Measurements from ENCODE around the gene POU4F1. TPM values are rescaled to one million over a fixed set of nuclear protein-coding genes. Genes with fewer than 3 reads are reported as not detected.

The POU4F1 gene
- total RNA-seq, 4 donors from 2014 or later, result not detected

DNA sequence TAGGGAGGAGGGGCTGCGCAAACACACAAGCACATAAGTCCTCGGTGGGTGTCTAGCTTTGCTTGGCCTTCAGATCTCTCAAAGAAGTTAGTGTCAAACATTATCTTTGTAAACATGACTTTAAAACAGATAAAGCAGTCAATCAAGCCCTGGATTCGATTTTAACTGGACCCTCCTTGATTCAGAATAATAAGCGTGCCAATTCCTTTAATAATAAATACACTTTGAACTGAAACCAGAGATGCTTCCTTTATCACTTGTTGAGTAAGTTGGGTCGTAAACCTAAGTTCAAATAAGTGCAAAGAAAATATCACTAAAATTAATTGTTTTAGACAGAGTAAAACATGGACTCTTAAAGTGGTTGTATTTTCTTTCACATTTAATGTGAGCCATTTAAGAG, 30.9 kb downstream of the POU4F1 start:
- Histone ChIP-seq H3K9me3 (no peaks in the 10 kb centered on the region), H3K27me3 (no peaks in the 10 kb centered on the region), H3K4me1 (no peaks in the 10 kb centered on the region), H3K36me3 (no peaks in the 10 kb centered on the region), H3K4me3 (no peak overlapping the region), H3K27ac (no peak overlapping the region)
- no peak for DNase-seq (ENCODE audit: low spot score in 2 of 2)
- WGBS, 2 donors, result 75 to 77% methylated on average over 5 of the region's 5 CpGs
- TF ChIP-seq, protein P1, sequence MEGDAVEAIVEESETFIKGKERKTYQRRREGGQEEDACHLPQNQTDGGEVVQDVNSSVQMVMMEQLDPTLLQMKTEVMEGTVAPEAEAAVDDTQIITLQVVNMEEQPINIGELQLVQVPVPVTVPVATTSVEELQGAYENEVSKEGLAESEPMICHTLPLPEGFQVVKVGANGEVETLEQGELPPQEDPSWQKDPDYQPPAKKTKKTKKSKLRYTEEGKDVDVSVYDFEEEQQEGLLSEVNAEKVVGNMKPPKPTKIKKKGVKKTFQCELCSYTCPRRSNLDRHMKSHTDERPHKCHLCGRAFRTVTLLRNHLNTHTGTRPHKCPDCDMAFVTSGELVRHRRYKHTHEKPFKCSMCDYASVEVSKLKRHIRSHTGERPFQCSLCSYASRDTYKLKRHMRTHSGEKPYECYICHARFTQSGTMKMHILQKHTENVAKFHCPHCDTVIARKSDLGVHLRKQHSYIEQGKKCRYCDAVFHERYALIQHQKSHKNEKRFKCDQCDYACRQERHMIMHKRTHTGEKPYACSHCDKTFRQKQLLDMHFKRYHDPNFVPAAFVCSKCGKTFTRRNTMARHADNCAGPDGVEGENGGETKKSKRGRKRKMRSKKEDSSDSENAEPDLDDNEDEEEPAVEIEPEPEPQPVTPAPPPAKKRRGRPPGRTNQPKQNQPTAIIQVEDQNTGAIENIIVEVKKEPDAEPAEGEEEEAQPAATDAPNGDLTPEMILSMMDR (IDR thresholded peaks at IDR 0.05), result no peak
- TF ChIP-seq EP300 (IDR thresholded peaks at IDR 0.05) (no peak), POLR2A (IDR thresholded peaks at IDR 0.05) (no peak)

DNA sequence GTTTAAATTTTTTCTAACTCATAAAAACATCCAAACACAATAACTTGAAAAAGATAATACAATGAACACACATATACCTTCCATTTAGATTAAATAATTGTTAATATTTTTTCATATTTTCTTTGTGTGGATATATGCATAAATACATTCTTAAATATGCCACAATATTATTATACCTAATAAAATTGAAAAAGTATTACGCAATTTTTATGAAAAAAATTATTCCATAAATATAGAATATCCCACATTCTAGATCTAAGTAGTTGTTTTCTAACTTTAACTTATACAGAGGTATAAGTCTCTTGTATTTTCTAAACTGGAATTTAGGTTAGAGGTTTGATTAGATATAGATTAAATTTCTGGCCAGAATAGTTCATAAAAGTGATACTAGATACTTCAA, 34.3 kb downstream of the POU4F1 start:
- 92 to 100% methylated on average over 1 of the region's 1 CpG for whole genome bisulfite sequencing, 2 donors
- no peak overlapping the region for H3K4me3 ChIP-seq
- TF ChIP-seq POLR2A (IDR thresholded peaks at IDR 0.05) (no peak), EP300 (IDR thresholded peaks at IDR 0.05) (no peak)
- TF ChIP-seq, protein P1 (IDR thresholded peaks at IDR 0.05), result no peak
- no peaks in the 10 kb centered on the region for H3K27me3 ChIP-seq
- H3K4me1 ChIP-seq, result no peaks in the 10 kb centered on the region
- no peaks in the 10 kb centered on the region for H3K9me3 ChIP-seq
- H3K36me3 ChIP-seq, result no peaks in the 10 kb centered on the region
- no peak for DNase-seq (ENCODE audit: low spot score in 2 of 2)
- no peak overlapping the region for H3K27ac ChIP-seq

DNA sequence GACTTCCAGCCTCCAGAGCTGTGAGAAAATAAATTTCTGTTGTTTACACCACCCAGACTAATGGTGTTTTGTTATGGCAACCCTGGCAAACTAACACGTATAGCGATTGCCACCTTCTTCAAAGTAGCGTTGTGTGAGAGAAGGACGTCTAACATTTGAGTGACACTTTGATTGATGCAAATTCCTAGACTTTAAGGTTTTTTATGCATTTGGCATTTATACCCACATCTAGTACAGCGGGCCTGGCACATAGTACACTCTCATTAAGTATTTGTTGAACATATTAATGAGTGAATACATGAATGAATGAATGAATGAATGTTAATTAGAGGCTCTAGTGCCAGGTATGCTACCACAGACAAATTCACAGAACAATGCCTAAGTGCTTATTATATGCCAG, 36.7 kb downstream of the POU4F1 start:
- Histone ChIP-seq H3K27ac (no peak overlapping the region), H3K27me3 (no peaks in the 10 kb centered on the region), H3K36me3 (no peaks in the 10 kb centered on the region), H3K4me1 (no peaks in the 10 kb centered on the region), H3K9me3 (no peaks in the 10 kb centered on the region), H3K4me3 (no peak overlapping the region)
- TF ChIP-seq EP300 (IDR thresholded peaks at IDR 0.05), result no peak
- TF ChIP-seq, protein P1 (IDR thresholded peaks at IDR 0.05), result no peak
- no peak for TF ChIP-seq POLR2A (IDR thresholded peaks at IDR 0.05)
- WGBS, 2 donors, result 80 to 83% methylated on average over 5 of the region's 5 CpGs
- no peak for DNase-seq (ENCODE audit: low spot score in 2 of 2)

DNA sequence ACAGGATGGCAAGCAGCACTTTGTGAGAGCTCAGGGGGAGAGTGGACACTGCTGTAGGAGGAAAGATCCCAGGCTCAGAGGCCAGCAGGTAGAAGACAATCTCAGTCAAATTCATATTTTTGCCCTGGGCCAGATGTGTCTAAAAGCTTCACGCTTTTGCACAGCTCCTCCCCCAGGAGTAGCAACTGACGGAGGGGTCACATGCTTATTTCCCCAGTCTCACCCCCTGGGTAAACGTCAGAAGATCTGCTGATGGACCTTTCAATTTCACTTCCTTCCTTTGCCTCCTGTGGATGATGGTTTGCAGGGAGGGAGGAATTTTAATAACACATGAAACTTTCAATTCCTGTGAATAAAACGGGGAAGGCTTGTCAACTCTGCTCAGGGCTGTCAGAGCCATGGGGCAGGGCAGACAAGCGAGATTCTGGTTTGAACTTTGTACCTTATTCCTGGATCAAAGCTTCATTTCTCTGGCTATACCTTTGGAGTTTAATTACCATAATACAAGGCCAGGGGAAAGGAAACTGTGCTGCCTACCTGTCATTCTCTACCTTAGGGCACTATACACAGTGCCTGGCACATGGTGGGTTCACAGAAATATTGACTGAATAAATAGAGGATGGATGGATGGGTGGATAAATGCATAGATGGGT, 41.0 kb downstream of the POU4F1 start:
- no peak for DNase-seq (ENCODE audit: low spot score in 2 of 2)
- no peak for TF ChIP-seq EP300 (IDR thresholded peaks at IDR 0.05)
- H3K4me3 ChIP-seq, result no peak overlapping the region
- no peaks in the 10 kb centered on the region for H3K27me3 ChIP-seq
- H3K4me1 ChIP-seq, result no peaks in the 10 kb centered on the region
- no peak overlapping the region for H3K27ac ChIP-seq
- H3K9me3 ChIP-seq, result no peaks in the 10 kb centered on the region
- WGBS, 2 donors, result 48 to 57% methylated on average over 5 of the region's 5 CpGs
- H3K36me3 ChIP-seq, result no peaks in the 10 kb centered on the region

Other genes with a start within 250 kb of the POU4F1 start
- gene OBI1, start 55.6 kb upstream of the POU4F1 start, total RNA-seq, result 10 to 100 TPM in 3 of 4 donors, 1 to 10 TPM in 1; 8.4 to 16.1 (median 12.3) TPM